Measurements from ENCODE around the gene CALML5.

The CALML5 gene

GRCh38 chr10:5460468-5461202, 38.7 kb downstream of the CALML5 start:
- no peak for DNase-seq

- DNase-seq: no peak
Measured at GRCh38 chr10:5458949-5459747, 40.2 kb downstream of the CALML5 start.

GRCh38 chr10:5458425-5458824, 40.9 kb downstream of the CALML5 start:
- no peak for DNase-seq

- DNase-seq: no peak
Measured at GRCh38 chr10:5457741-5458140, 41.6 kb downstream of the CALML5 start.

GRCh38 chr10:5456563-5456962, 42.8 kb downstream of the CALML5 start:
- no peak for DNase-seq

- no peak for DNase-seq
Measured at GRCh38 chr10:5453749-5454489, 45.5 kb downstream of the CALML5 start.

- DNase-seq: no peak
Measured at GRCh38 chr10:5450605-5451384, 48.6 kb downstream of the CALML5 start.

- DNase-seq: peak; percentile 60
Measured at GRCh38 chr10:5449823-5450222, 49.5 kb downstream of the CALML5 start.

GRCh38 chr10:5449227-5449626, 50.1 kb downstream of the CALML5 start:
- no peak for DNase-seq

Data from inflammatory macrophage treated with lipopolysaccharide for 4 hours (primary cell).